Measurements from ENCODE around the gene KCNC1.

DNA sequence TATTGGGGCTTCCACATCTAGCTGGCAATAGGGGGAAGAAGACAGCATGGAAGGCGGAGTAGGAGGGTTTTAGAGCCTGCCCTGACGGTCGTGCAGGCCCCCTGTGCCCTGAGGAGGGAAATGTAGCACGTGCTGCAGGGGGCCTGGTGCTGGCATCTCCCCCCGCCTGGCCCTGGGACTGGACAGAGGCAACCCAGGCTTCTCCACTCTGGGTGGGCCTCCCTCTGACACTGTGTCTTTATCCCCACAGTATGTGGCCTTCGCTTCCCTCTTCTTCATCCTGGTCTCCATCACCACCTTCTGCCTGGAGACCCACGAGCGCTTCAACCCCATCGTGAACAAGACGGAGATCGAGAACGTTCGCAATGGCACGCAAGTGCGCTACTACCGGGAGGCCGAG, 36.8 kb downstream of the KCNC1 start:
- TF ChIP-seq, protein P1, sequence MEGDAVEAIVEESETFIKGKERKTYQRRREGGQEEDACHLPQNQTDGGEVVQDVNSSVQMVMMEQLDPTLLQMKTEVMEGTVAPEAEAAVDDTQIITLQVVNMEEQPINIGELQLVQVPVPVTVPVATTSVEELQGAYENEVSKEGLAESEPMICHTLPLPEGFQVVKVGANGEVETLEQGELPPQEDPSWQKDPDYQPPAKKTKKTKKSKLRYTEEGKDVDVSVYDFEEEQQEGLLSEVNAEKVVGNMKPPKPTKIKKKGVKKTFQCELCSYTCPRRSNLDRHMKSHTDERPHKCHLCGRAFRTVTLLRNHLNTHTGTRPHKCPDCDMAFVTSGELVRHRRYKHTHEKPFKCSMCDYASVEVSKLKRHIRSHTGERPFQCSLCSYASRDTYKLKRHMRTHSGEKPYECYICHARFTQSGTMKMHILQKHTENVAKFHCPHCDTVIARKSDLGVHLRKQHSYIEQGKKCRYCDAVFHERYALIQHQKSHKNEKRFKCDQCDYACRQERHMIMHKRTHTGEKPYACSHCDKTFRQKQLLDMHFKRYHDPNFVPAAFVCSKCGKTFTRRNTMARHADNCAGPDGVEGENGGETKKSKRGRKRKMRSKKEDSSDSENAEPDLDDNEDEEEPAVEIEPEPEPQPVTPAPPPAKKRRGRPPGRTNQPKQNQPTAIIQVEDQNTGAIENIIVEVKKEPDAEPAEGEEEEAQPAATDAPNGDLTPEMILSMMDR (IDR thresholded peaks at IDR 0.05; ENCODE audit: low read length): no peak
- TF ChIP-seq EZH2 (IDR thresholded peaks at IDR 0.05; ENCODE audit: borderline replicate concordance, low read length): no peak

Measured in OCI-LY1 (cell line).